ENCODE measurements around the gene MCF2L.

GRCh38 chr13:113110852-113111315 is 141.9 kb downstream of the MCF2L start:
- TF ChIP-seq TAF1 (IDR thresholded peaks at IDR 0.05; ENCODE audit: low read depth, low read length) (no peak), POLR2AphosphoS5 (IDR thresholded peaks at IDR 0.05; ENCODE audit: low read depth, low read length) (no peak)

Data from GM12891 (cell line).